Progenitor cell of endocrine pancreas (in vitro differentiated cells): Measurements from ENCODE around the gene SGSM1. TPM values are rescaled to one million over a fixed set of nuclear protein-coding genes. Genes with fewer than 3 reads are reported as not detected.

Experiments used
- DNase-seq: peaks from one replicate; pipeline ENCODE4 v3.0.0; 2021; ENCODE audit warnings: low spot score; ENCODE audit not compliant: unreplicated experiment
- H3K27ac Mint-ChIP-seq: 2 replicates; pipeline ENCODE4 v1.8.0; 2021; ENCODE audit warnings: mild to moderate bottlenecking, moderate library complexity, mixed read lengths
- H3K27me3 Mint-ChIP-seq: 2 replicates; pipeline ENCODE4 v1.8.0; 2021; ENCODE audit warnings: mixed read lengths
- H3K36me3 Mint-ChIP-seq: 2 replicates; pipeline ENCODE4 v1.8.0; 2022; ENCODE audit warnings: mixed read lengths; ENCODE audit not compliant: insufficient read depth
- H3K4me1 Mint-ChIP-seq: 2 replicates; pipeline ENCODE4 v1.8.0; 2021; ENCODE audit warnings: low read depth, mixed read lengths
- H3K4me3 Mint-ChIP-seq: 2 replicates; pipeline ENCODE4 v1.8.0; 2021; ENCODE audit warnings: low read depth, mild to moderate bottlenecking, moderate library complexity, mixed read lengths
- H3K9me3 Mint-ChIP-seq: 2 replicates; pipeline ENCODE4 v1.8.0; 2021; ENCODE audit warnings: low read depth, mixed read lengths
- total RNA-seq: library from RNA; stranded (reverse); gene quantifications from 2 replicates; pipeline ENCODE4 v1.2.1, GENCODE V29; 2021
- TF ChIP-seq, protein P1 (sequence below): fragments of 200-600 bp; sonication (generic); IDR thresholded peaks from one replicate; pipeline ENCODE4 v1.5.0; 2021; ENCODE audit warnings: antibody characterized with exemption, mild to moderate bottlenecking; ENCODE audit not compliant: unreplicated experiment

SGSM1 gene
- total RNA-seq, 1 donor from 2014 or later = 3.9 TPM

GRCh38 chr22:24965822-24966626 lies 160.0 kb downstream of the SGSM1 start:
- DNase-seq = no peak
- Mint-ChIP-seq H3K4me3 (no peak overlapping the region), H3K27me3 (no peaks in the 10 kb centered on the region), H3K27ac (peak overlapping the region; percentile 53), H3K9me3 (no peaks in the 10 kb centered on the region), H3K4me1 (peaks cover 12% of the 10 kb centered on the region), H3K36me3 (peaks cover 14% of the 10 kb centered on the region)
- TF ChIP-seq, protein P1, sequence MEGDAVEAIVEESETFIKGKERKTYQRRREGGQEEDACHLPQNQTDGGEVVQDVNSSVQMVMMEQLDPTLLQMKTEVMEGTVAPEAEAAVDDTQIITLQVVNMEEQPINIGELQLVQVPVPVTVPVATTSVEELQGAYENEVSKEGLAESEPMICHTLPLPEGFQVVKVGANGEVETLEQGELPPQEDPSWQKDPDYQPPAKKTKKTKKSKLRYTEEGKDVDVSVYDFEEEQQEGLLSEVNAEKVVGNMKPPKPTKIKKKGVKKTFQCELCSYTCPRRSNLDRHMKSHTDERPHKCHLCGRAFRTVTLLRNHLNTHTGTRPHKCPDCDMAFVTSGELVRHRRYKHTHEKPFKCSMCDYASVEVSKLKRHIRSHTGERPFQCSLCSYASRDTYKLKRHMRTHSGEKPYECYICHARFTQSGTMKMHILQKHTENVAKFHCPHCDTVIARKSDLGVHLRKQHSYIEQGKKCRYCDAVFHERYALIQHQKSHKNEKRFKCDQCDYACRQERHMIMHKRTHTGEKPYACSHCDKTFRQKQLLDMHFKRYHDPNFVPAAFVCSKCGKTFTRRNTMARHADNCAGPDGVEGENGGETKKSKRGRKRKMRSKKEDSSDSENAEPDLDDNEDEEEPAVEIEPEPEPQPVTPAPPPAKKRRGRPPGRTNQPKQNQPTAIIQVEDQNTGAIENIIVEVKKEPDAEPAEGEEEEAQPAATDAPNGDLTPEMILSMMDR = no peak

DNA sequence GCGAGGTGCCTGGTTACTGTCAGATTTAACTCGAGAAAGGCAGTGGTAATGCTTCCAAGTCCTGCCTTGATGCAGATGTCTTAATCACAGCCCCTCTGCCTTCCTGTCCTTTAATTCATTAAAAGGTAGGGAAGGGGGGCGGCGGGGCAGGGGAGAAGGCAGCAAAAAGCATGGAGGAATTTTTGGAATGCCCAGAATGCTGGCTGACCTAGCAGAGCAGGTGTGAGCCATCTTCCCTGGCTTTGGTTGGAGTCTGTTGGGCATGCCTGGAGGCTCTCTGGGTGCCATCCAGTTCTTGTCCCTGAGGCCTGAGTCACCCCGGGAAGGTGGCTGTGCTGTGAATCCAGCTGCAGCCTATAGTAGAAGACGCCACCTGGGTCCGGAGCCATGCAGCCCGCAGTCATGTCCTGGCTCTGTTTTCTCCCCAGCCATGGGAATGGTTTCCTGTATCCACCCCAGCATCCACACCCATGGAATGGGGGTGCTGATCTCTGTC lies 162.1 kb downstream of the SGSM1 start:
- Mint-ChIP-seq H3K9me3 (no peaks in the 10 kb centered on the region), H3K4me3 (no peak overlapping the region), H3K36me3 (peaks cover 8% of the 10 kb centered on the region), H3K4me1 (peaks cover 12% of the 10 kb centered on the region), H3K27me3 (no peaks in the 10 kb centered on the region), H3K27ac (no peak overlapping the region)
- DNase-seq = no peak
- TF ChIP-seq, protein P1 = no peak

DNA sequence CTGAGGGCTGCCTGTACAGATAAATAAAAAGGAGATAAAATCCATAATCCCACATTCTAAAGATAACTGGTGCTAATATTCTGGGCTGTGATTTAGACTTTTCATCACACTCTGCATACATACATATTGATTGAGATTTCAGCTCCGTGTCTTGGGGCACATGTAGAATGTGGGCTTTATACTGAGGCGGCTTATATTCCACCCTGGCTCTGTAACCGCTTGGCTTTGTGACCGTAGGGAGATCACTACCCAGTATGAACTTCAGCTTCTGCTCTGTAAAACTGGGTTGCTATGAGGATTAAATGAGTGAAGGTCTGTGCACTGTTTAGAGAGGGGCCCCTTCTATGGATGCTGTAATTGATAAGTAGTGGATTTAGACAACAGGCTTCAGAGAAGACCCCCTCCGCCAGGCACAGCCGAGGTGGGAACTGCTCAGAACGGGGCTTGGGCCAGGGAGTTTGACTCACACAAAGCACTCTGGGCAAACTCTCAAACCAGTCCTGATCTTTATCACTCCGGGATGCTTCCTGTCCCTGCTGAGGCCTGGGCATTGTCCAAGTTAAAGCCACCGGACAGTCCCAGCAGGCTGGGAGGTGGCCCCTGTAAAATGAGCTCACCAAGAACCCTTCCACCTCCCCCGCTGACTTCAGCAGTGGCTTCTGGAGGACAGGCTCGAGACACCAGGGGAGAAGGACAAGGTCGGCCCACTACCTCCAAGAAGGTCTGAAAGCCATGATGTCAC lies 163.7 kb downstream of the SGSM1 start:
- no peak overlapping the region for H3K4me3 Mint-ChIP-seq
- no peaks in the 10 kb centered on the region for H3K27me3 Mint-ChIP-seq
- no peak for DNase-seq
- H3K9me3 Mint-ChIP-seq = no peaks in the 10 kb centered on the region
- peaks cover 8% of the 10 kb centered on the region for H3K36me3 Mint-ChIP-seq
- TF ChIP-seq, protein P1 = no peak
- H3K27ac Mint-ChIP-seq = peak overlapping the region; percentile 54
- H3K4me1 Mint-ChIP-seq = peaks cover 10% of the 10 kb centered on the region

- no peak overlapping the region for H3K27ac Mint-ChIP-seq
- no peaks in the 10 kb centered on the region for H3K27me3 Mint-ChIP-seq
Measured at GRCh38 chr22:24972369-24972768, 166.4 kb downstream of the SGSM1 start.

DNA sequence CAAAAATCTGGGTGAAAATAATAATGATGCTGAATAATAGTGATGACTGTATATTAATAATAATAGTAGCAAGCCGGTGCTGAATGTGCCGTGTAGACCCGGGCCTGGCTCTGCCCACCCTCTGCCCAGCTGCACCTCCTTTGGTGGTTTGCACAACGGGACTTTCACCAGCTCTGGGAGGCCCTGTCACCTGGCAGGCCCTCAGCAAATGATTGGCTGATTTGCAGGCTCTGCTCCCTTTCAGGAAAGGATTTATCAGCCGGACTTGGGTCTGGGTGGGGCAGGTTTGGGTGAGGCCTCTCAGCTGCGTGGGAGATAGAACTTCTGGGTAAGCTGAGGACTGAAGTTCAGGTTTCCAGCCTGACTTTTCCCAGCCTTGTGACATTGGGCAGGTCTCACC lies 167.9 kb downstream of the SGSM1 start:
- Mint-ChIP-seq H3K4me1 (peaks cover 17% of the 10 kb centered on the region), H3K27ac (no peak overlapping the region), H3K27me3 (no peaks in the 10 kb centered on the region), H3K4me3 (no peak overlapping the region), H3K36me3 (peaks cover 2% of the 10 kb centered on the region), H3K9me3 (no peaks in the 10 kb centered on the region)
- TF ChIP-seq, protein P1 = no peak
- no peak for DNase-seq

More at GRCh38 chr22:24972369-24972768, 166.4 kb downstream of the SGSM1 start:
- peaks cover 4% of the 10 kb centered on the region for H3K36me3 Mint-ChIP-seq
- H3K9me3 Mint-ChIP-seq = no peaks in the 10 kb centered on the region
- no peak overlapping the region for H3K4me3 Mint-ChIP-seq
- H3K4me1 Mint-ChIP-seq = peaks cover 12% of the 10 kb centered on the region
- TF ChIP-seq, protein P1 = no peak
- no peak for DNase-seq
